Esophagus muscularis mucosa (tissue), 4 donors: ENCODE results near the gene ASPN. TPM values are rescaled to one million over a fixed set of nuclear protein-coding genes. Genes with fewer than 3 reads are reported as not detected.
A peak's percentile ranks its signal among the peaks of the same experiment; 100 is the strongest.

Experiments
- DNase-seq: peaks from one replicate; pipeline ENCODE4 v3.0.0-alpha.2; 2017; ENCODE audit errors: extremely low spot score
- H3K27ac ChIP-seq, 4 donors: fragments of 200-600 bp; sonication (generic); replicated peaks in 1 of 4; 1 replicate in 3 of 4; 2 replicates in 1 of 4; pipeline ENCODE4 v1.5.1; 2016 to 2019; ENCODE audit warnings: mild to moderate bottlenecking in 1 of 4
- H3K27me3 ChIP-seq, 4 donors: fragments of 200-600 bp; sonication (generic); one replicate each; pipeline versions ENCODE4 v1.5.1 to v1.6.0; 2016 to 2019
- H3K36me3 ChIP-seq, 4 donors: fragments of 200-600 bp; sonication (generic); one replicate each; pipeline ENCODE4 v1.5.1; 2016 to 2019
- H3K4me1 ChIP-seq, 4 donors: fragments of 200-600 bp; sonication (generic); one replicate each; pipeline ENCODE4 v1.5.1; 2016 to 2019
- H3K4me3 ChIP-seq, 4 donors: fragments of 200-600 bp; sonication (generic); 1 replicate in 2 of 4; 2 replicates in 2 of 4; pipeline ENCODE4 v1.5.1; 2016 to 2019; ENCODE audit warnings: mild to moderate bottlenecking in 4 of 4, moderate library complexity in 1 of 4
- H3K9me3 ChIP-seq, 4 donors: fragments of 200-600 bp; sonication (generic); 1 replicate in 3 of 4; 2 replicates in 1 of 4; pipeline ENCODE4 v1.5.1; 2016 to 2019
- EP300 ChIP-seq: sonication (generic); formaldehyde crosslinking; IDR thresholded peaks from one replicate; pipeline ENCODE4 v1.6.1; 2017; ENCODE audit warnings: antibody characterized with exemption
- POLR2A ChIP-seq: fragments of 450-650 bp; IDR thresholded peaks from one replicate; pipeline ENCODE4 v1.6.1; 2017; ENCODE audit warnings: antibody characterized with exemption, moderate library complexity, mild to moderate bottlenecking, low read depth
- POLR2AphosphoS5 ChIP-seq, 2 donors: sonication (generic); formaldehyde crosslinking; IDR thresholded peaks; one replicate each; pipeline ENCODE4 v1.6.1; 2017; ENCODE audit warnings: antibody characterized with exemption in 2 of 2
- WGBS: methylation state at CpG from one replicate; pipeline ENCODE4 v1.1.5; 2018; 5-methylcytosine and 5-hydroxymethylcytosine counted together
- intact Hi-C: fragments of 100-400 bp; cut with DNase I; formaldehyde crosslinking; loops from one replicate; pipeline ENCODE4 v1.15.1; 2023
- total RNA-seq, 4 donors: library from RNA; depleted of rRNA; stranded (reverse); fragments of >200 nt; gene quantifications; one replicate each; pipeline versions ENCODE4 v1.1.0 to v1.2.1, GENCODE V29; 2016
- TF ChIP-seq, protein P1 (sequence below), 3 experiments: fragments of 200-600 bp in 2 of 3; fragments of 450-650 bp in 1 of 3; sonication (generic) in 2 of 3; IDR thresholded peaks; one replicate each; pipeline ENCODE4 v1.5.1; 2017 to 2019; ENCODE audit warnings: antibody characterized with exemption in 3 of 3, mild to moderate bottlenecking in 2 of 3, moderate library complexity in 1 of 3

ASPN gene
- total RNA-seq: 10 to 100 TPM in 3 of 4 donors, 1 to 10 TPM in 1; 9.1 to 21.6 (median 14.5) TPM

DNA sequence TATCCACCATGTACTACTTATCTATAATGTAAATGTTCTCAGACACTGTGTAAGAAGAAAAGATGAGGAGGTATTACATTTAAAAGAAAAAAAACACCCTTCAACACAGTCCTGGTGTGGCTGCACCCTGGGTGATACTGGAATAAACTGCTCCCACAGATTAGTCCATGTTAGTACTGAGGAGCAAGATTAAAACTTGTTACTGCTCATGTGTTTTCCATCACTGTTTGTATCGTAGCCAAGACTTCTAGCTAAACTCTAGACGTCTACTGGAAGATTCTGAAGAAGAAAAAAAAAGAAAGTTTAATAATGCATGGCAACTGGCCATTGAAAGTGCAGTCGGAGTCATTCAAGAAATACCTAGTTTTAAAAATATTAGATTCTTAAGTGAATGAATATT lies at the start of gene ASPN:
Gene ASPN (minus strand): TSS at position 178 of the 400 bp plus-strand sequence.
- peak within 1 kb of the TSS; percentile 12 to 31 (median 26) for H3K4me3 ChIP-seq
- H3K9me3 ChIP-seq: no peaks in the 10 kb centered on the region
- H3K27me3 ChIP-seq: no peaks in the 10 kb centered on the region
- DNase-seq: no peak
- H3K4me1 ChIP-seq: peaks cover 13 to 75% (median 61%) of the 10 kb centered on the region in 4 donors
- 17% methylated on average over 3 of the region's 3 CpGs for WGBS
- H3K27ac ChIP-seq: peak within 1 kb of the TSS; percentile 50 to 74 (median 71)
- H3K36me3 ChIP-seq: no peaks in the 10 kb centered on the region
- TF ChIP-seq POLR2AphosphoS5 (IDR thresholded peaks at IDR 0.05) (no peak), EP300 (no peak), POLR2A (no peak)
- TF ChIP-seq, protein P1, sequence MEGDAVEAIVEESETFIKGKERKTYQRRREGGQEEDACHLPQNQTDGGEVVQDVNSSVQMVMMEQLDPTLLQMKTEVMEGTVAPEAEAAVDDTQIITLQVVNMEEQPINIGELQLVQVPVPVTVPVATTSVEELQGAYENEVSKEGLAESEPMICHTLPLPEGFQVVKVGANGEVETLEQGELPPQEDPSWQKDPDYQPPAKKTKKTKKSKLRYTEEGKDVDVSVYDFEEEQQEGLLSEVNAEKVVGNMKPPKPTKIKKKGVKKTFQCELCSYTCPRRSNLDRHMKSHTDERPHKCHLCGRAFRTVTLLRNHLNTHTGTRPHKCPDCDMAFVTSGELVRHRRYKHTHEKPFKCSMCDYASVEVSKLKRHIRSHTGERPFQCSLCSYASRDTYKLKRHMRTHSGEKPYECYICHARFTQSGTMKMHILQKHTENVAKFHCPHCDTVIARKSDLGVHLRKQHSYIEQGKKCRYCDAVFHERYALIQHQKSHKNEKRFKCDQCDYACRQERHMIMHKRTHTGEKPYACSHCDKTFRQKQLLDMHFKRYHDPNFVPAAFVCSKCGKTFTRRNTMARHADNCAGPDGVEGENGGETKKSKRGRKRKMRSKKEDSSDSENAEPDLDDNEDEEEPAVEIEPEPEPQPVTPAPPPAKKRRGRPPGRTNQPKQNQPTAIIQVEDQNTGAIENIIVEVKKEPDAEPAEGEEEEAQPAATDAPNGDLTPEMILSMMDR (IDR thresholded peaks at IDR 0.05): no peak
- intact Hi-C loops: no loop called here

- Histone ChIP-seq H3K4me1 (peaks cover 0 to 17% (median 15%) of the 10 kb centered on the region in 4 donors), H3K9me3 (no peaks in the 10 kb centered on the region)
- intact Hi-C loops: no loop called here
Measured at GRCh38 chr9:92530893-92531292, 48.6 kb upstream of the ASPN start.

GRCh38 chr9:92529124-92529523 lies 46.8 kb upstream of the ASPN start:
- Histone ChIP-seq H3K9me3 (no peaks in the 10 kb centered on the region), H3K27me3 (no peaks in the 10 kb centered on the region), H3K4me3 (no peak overlapping the region), H3K36me3 (no peaks in the 10 kb centered on the region), H3K4me1 (peaks cover 0 to 4% (median 2%) of the 10 kb centered on the region in 4 donors), H3K27ac (no peak overlapping the region)
- intact Hi-C loops: no loop called here
- DNase-seq: no peak
- TF ChIP-seq EP300 (no peak), POLR2A (no peak), POLR2AphosphoS5 (IDR thresholded peaks at IDR 0.05) (no peak)
- TF ChIP-seq, protein P1 (IDR thresholded peaks at IDR 0.05): no peak
- WGBS: 95% methylated on average over 3 of the region's 3 CpGs

More at GRCh38 chr9:92530893-92531292, 48.6 kb upstream of the ASPN start:
- H3K4me3 ChIP-seq: no peak overlapping the region
- no peak overlapping the region for H3K27ac ChIP-seq
- H3K36me3 ChIP-seq: no peaks in the 10 kb centered on the region
- TF ChIP-seq EP300 (no peak), POLR2AphosphoS5 (IDR thresholded peaks at IDR 0.05) (no peak), POLR2A (no peak)
- TF ChIP-seq, protein P1 (IDR thresholded peaks at IDR 0.05): no peak
- no peaks in the 10 kb centered on the region for H3K27me3 ChIP-seq
- no peak for DNase-seq

DNA sequence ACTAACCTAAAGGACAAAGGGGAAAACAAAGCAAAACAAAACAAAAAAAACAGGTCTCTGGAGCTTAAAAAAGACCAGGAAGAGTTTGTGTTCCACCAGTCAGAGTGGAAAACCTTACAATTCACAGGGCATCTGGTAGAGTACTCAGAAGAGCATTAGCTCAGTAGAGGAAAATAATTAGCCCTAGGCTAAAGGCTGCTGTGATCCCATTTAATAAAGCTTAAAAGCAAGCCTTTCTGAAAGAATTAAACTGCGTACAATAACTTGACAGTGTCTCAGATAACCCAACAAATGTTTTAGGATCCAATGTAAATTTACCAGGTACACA lies 46.2 kb upstream of the ASPN start:
- Histone ChIP-seq H3K9me3 (no peaks in the 10 kb centered on the region), H3K27me3 (no peaks in the 10 kb centered on the region), H3K27ac (no peak overlapping the region), H3K4me1 (no peaks in the 10 kb centered on the region), H3K4me3 (no peak overlapping the region), H3K36me3 (no peaks in the 10 kb centered on the region)
- no peak for DNase-seq
- WGBS: 76% methylated on average over 1 of the region's 1 CpG
- intact Hi-C loops: no loop called here
- TF ChIP-seq POLR2A: no peak
- TF ChIP-seq, protein P1 (IDR thresholded peaks at IDR 0.05): no peak
- no peak for TF ChIP-seq POLR2AphosphoS5 (IDR thresholded peaks at IDR 0.05)
- no peak for TF ChIP-seq EP300

DNA sequence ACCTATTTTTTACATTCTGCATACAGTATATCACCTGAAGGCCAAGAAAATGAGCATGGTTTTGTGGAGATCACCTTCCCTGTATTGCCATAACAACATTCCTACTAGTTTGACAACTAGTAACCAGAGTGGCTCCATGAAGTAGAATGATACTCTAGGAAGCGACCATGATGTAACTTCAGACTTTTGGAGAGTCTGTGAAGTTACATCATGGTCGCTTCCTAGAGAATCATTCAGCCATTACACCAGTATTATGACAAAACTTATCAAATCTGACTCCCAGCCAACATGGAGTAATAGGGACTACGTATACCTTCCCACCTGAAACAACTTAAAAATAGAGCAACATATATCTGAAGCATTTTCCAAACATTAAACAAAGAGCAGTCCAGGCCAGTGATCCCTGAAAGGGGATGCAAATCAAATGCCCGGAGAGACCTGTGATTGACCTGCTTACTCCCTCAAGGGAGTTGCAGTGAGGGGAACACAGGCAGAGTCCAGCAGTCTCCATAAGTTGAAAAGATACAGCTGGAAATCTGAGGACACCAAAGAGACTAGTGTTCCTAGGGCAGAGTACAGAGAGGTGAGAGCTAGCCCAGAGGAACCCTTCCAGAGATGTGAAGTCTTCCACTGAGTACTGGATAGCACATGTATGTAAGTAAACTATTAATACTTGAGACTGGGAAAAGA lies 45.7 kb upstream of the ASPN start:
- Histone ChIP-seq H3K27ac (no peak overlapping the region), H3K9me3 (no peaks in the 10 kb centered on the region), H3K36me3 (no peaks in the 10 kb centered on the region), H3K4me1 (no peaks in the 10 kb centered on the region), H3K27me3 (no peaks in the 10 kb centered on the region), H3K4me3 (no peak overlapping the region)
- intact Hi-C loops: no loop called here
- no peak for TF ChIP-seq POLR2A
- no peak for TF ChIP-seq POLR2AphosphoS5 (IDR thresholded peaks at IDR 0.05)
- TF ChIP-seq EP300: no peak
- TF ChIP-seq, protein P1 (IDR thresholded peaks at IDR 0.05): no peak
- 95% methylated on average over 4 of the region's 4 CpGs for WGBS
- DNase-seq: no peak
